ENCODE results near the gene RPL6. TPM values are rescaled to one million over a fixed set of nuclear protein-coding genes. Genes with fewer than 3 reads are reported as not detected.

The RPL6 gene
- total and polyA plus RNA-seq, 9 of the 15 experiments (the other 6 are each of a cell fraction or from before 2014, with no cell fraction given): 1,519 to 3,103 (median 2,396) TPM

GRCh38 chr12:112409064-112409905 is at the start of gene RPL6 (continued):
- TF ChIP-seq, protein P1, sequence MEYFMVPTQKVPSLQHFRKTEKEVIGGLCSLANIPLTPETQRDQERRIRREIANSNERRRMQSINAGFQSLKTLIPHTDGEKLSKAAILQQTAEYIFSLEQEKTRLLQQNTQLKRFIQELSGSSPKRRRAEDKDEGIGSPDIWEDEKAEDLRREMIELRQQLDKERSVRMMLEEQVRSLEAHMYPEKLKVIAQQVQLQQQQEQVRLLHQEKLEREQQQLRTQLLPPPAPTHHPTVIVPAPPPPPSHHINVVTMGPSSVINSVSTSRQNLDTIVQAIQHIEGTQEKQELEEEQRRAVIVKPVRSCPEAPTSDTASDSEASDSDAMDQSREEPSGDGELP (CRISPR knock-in tag; IDR thresholded peaks at IDR 0.05; ENCODE audit: borderline replicate concordance): peak; percentile 30; the same call in 1 of the 2 replicates
- no peak for TF ChIP-seq PCBP2 (IDR thresholded peaks at IDR 0.05; ENCODE audit: low read depth, low read length, poor library complexity, severe bottlenecking)
- TF ChIP-seq MEIS2 (IDR thresholded peaks at IDR 0.05; ENCODE audit: partially characterized antibody): peak; percentile 34
- TF ChIP-seq SMAD4 (CRISPR knock-in tag; conservative IDR thresholded peaks at IDR 0.05): no peak
- no peak for TF ChIP-seq ZNF121 (CRISPR knock-in tag; conservative IDR thresholded peaks at IDR 0.05)
- no peak for TF ChIP-seq FOXM1 (IDR thresholded peaks at IDR 0.05; ENCODE audit: low read depth)
- 0 out of 2 replicates have a peak, but pooled peaks have one; percentile 57 for TF ChIP-seq FOXM1 (CRISPR knock-in tag; IDR thresholded peaks at IDR 0.05; ENCODE audit: low read depth)
- TF ChIP-seq, protein P2, sequence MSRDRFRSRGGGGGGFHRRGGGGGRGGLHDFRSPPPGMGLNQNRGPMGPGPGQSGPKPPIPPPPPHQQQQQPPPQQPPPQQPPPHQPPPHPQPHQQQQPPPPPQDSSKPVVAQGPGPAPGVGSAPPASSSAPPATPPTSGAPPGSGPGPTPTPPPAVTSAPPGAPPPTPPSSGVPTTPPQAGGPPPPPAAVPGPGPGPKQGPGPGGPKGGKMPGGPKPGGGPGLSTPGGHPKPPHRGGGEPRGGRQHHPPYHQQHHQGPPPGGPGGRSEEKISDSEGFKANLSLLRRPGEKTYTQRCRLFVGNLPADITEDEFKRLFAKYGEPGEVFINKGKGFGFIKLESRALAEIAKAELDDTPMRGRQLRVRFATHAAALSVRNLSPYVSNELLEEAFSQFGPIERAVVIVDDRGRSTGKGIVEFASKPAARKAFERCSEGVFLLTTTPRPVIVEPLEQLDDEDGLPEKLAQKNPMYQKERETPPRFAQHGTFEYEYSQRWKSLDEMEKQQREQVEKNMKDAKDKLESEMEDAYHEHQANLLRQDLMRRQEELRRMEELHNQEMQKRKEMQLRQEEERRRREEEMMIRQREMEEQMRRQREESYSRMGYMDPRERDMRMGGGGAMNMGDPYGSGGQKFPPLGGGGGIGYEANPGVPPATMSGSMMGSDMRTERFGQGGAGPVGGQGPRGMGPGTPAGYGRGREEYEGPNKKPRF (IDR thresholded peaks at IDR 0.05; ENCODE audit: low read depth, low read length): no peak
- 0 out of 2 replicates have a peak, but pooled peaks have one; percentile 49 for TF ChIP-seq MTA1 (IDR thresholded peaks at IDR 0.05; ENCODE audit: borderline replicate concordance)
- TF ChIP-seq, protein P3, sequence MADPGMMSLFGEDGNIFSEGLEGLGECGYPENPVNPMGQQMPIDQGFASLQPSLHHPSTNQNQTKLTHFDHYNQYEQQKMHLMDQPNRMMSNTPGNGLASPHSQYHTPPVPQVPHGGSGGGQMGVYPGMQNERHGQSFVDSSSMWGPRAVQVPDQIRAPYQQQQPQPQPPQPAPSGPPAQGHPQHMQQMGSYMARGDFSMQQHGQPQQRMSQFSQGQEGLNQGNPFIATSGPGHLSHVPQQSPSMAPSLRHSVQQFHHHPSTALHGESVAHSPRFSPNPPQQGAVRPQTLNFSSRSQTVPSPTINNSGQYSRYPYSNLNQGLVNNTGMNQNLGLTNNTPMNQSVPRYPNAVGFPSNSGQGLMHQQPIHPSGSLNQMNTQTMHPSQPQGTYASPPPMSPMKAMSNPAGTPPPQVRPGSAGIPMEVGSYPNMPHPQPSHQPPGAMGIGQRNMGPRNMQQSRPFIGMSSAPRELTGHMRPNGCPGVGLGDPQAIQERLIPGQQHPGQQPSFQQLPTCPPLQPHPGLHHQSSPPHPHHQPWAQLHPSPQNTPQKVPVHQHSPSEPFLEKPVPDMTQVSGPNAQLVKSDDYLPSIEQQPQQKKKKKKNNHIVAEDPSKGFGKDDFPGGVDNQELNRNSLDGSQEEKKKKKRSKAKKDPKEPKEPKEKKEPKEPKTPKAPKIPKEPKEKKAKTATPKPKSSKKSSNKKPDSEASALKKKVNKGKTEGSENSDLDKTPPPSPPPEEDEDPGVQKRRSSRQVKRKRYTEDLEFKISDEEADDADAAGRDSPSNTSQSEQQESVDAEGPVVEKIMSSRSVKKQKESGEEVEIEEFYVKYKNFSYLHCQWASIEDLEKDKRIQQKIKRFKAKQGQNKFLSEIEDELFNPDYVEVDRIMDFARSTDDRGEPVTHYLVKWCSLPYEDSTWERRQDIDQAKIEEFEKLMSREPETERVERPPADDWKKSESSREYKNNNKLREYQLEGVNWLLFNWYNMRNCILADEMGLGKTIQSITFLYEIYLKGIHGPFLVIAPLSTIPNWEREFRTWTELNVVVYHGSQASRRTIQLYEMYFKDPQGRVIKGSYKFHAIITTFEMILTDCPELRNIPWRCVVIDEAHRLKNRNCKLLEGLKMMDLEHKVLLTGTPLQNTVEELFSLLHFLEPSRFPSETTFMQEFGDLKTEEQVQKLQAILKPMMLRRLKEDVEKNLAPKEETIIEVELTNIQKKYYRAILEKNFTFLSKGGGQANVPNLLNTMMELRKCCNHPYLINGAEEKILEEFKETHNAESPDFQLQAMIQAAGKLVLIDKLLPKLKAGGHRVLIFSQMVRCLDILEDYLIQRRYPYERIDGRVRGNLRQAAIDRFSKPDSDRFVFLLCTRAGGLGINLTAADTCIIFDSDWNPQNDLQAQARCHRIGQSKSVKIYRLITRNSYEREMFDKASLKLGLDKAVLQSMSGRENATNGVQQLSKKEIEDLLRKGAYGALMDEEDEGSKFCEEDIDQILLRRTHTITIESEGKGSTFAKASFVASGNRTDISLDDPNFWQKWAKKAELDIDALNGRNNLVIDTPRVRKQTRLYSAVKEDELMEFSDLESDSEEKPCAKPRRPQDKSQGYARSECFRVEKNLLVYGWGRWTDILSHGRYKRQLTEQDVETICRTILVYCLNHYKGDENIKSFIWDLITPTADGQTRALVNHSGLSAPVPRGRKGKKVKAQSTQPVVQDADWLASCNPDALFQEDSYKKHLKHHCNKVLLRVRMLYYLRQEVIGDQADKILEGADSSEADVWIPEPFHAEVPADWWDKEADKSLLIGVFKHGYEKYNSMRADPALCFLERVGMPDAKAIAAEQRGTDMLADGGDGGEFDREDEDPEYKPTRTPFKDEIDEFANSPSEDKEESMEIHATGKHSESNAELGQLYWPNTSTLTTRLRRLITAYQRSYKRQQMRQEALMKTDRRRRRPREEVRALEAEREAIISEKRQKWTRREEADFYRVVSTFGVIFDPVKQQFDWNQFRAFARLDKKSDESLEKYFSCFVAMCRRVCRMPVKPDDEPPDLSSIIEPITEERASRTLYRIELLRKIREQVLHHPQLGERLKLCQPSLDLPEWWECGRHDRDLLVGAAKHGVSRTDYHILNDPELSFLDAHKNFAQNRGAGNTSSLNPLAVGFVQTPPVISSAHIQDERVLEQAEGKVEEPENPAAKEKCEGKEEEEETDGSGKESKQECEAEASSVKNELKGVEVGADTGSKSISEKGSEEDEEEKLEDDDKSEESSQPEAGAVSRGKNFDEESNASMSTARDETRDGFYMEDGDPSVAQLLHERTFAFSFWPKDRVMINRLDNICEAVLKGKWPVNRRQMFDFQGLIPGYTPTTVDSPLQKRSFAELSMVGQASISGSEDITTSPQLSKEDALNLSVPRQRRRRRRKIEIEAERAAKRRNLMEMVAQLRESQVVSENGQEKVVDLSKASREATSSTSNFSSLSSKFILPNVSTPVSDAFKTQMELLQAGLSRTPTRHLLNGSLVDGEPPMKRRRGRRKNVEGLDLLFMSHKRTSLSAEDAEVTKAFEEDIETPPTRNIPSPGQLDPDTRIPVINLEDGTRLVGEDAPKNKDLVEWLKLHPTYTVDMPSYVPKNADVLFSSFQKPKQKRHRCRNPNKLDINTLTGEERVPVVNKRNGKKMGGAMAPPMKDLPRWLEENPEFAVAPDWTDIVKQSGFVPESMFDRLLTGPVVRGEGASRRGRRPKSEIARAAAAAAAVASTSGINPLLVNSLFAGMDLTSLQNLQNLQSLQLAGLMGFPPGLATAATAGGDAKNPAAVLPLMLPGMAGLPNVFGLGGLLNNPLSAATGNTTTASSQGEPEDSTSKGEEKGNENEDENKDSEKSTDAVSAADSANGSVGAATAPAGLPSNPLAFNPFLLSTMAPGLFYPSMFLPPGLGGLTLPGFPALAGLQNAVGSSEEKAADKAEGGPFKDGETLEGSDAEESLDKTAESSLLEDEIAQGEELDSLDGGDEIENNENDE (IDR thresholded peaks at IDR 0.05; ENCODE audit: low read depth, low read length): no peak
- TF ChIP-seq IRF2 (CRISPR knock-in tag; IDR thresholded peaks at IDR 0.05): no peak
- TF ChIP-seq RFX1 (IDR thresholded peaks at IDR 0.05): no peak
- TF ChIP-seq TAF7 (tag; IDR thresholded peaks at IDR 0.05): peak; percentile 100

Data from K562 (cell line).